Activated B cell treated with CpG ODN at 0.5 μM for 24 hours (primary cell): ENCODE results near the gene HHIP. TPM values are rescaled to one million over a fixed set of nuclear protein-coding genes. Genes with fewer than 3 reads are reported as not detected.

Source experiments
- ATAC-seq: fragments of 200-7000 bp; cut with Tn5 transposase; one replicate; pipeline ENCODE4 v1.10.0; 2021; ENCODE audit warnings: low read depth, mild to moderate bottlenecking, moderate library complexity
- CTCF ChIA-PET: fragments of 350-600 bp; sonication (Branson Sonifier 250); formaldehyde crosslinking; loops from one replicate; lab custom pipeline; 2021; ENCODE audit warnings: antibody characterized with exemption; lab: Charles Lee
- POLR2A ChIA-PET: fragments of 350-600 bp; sonication (Branson Sonifier 250); formaldehyde crosslinking; loops from one replicate; lab custom pipeline; 2021; ENCODE audit warnings: antibody characterized with exemption; lab: Charles Lee
- DNase-seq: peaks from one replicate; pipeline ENCODE4 v3.0.0; 2022
- H3K27ac Mint-ChIP-seq: one replicate; pipeline ENCODE4 v1.8.0; 2020; ENCODE audit warnings: mixed read lengths
- H3K27me3 Mint-ChIP-seq: one replicate; pipeline ENCODE4 v1.8.0; 2021; ENCODE audit warnings: mixed read lengths
- H3K36me3 Mint-ChIP-seq: one replicate; pipeline ENCODE4 v1.8.0; 2021; ENCODE audit warnings: low read depth, mixed read lengths
- H3K4me1 Mint-ChIP-seq: one replicate; pipeline ENCODE4 v1.8.0; 2021; ENCODE audit warnings: mixed read lengths
- H3K4me3 Mint-ChIP-seq: one replicate; pipeline ENCODE4 v1.8.0; 2020; ENCODE audit warnings: mild to moderate bottlenecking, mixed read lengths
- H3K9me3 Mint-ChIP-seq: one replicate; pipeline ENCODE4 v1.8.0; 2020; ENCODE audit warnings: mixed read lengths
- CTCF ChIP-seq: fragments of 200-600 bp; IDR thresholded peaks from one replicate; pipeline ENCODE4 v1.8.0; 2022; ENCODE audit warnings: antibody characterized with exemption, mild to moderate bottlenecking
- intact Hi-C: fragments of 100-400 bp; cut with micrococcal nuclease; formaldehyde crosslinking; loops from one replicate; pipeline ENCODE4 v1.15.1; 2024
- total RNA-seq: library from RNA; stranded (reverse); gene quantifications from 2 replicates; pipeline ENCODE4 v1.2.3, GENCODE V29; 2022

HHIP gene
- total RNA-seq, 1 donor from 2014 or later = not detected

DNA sequence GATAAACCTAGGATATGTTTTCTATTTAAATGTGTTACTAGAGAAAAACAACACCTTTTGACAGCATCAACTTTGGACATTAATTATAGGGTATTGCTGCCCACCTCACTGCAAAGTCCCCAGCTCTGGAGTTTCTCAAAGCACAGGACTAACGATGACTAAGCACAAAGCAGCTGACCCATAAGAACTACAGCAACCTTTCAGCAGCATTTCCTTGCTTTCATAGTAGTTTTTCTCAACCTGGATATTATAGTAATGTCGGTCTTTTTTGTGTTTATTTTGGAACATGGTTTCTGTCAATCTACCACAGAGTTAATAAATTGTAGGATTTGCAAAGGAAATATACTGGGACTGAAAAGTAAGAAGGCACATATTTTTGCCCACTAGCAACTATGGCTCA, 21.5 kb downstream of the HHIP start:
- no peak overlapping the region for H3K4me3 Mint-ChIP-seq
- no peaks in the 10 kb centered on the region for H3K9me3 Mint-ChIP-seq
- no peaks in the 10 kb centered on the region for H3K27me3 Mint-ChIP-seq
- H3K27ac Mint-ChIP-seq = no peak overlapping the region
- POLR2A ChIA-PET = no interaction called here
- intact Hi-C loops = no loop called here
- DNase-seq (no peak), ATAC-seq (no peak)
- no peaks in the 10 kb centered on the region for H3K4me1 Mint-ChIP-seq
- no peak for TF ChIP-seq CTCF
- no peaks in the 10 kb centered on the region for H3K36me3 Mint-ChIP-seq
- CTCF ChIA-PET = no interaction called here

GRCh38 chr4:144670776-144671175, 24.8 kb downstream of the HHIP start:
- no peaks in the 10 kb centered on the region for H3K36me3 Mint-ChIP-seq
- DNase-seq (no peak), ATAC-seq (no peak)
- no peak overlapping the region for H3K27ac Mint-ChIP-seq
- H3K27me3 Mint-ChIP-seq = no peaks in the 10 kb centered on the region
- TF ChIP-seq CTCF = no peak
- H3K4me1 Mint-ChIP-seq = no peaks in the 10 kb centered on the region
- no peak overlapping the region for H3K4me3 Mint-ChIP-seq
- H3K9me3 Mint-ChIP-seq = no peaks in the 10 kb centered on the region
- intact Hi-C loops = no loop called here
- ChIA-PET CTCF (no interaction called here), POLR2A (no interaction called here)

DNA sequence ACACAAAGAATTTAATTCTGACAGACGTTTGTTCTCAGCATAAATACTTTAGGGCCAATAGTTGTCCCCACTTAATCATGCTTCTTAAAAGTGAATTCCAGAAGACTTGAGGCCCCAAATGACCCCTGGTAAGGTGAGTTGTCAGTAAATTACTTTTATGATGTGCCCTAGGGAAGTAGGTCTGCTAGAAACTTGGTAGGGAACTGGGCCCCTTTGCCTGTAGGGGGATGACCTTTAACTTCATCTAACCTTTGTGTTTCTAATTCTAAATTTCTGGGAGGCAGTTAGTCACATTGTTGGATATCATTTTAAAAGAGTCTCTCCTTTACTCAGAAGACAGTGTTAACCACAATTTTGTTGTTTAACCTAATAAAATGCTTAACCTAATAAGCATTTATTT, 28.8 kb downstream of the HHIP start:
- no peak for TF ChIP-seq CTCF
- Mint-ChIP-seq H3K4me1 (no peaks in the 10 kb centered on the region), H3K27ac (no peak overlapping the region), H3K27me3 (peaks cover 2% of the 10 kb centered on the region), H3K36me3 (no peaks in the 10 kb centered on the region), H3K9me3 (no peaks in the 10 kb centered on the region), H3K4me3 (no peak overlapping the region)
- intact Hi-C loops = no loop called here
- DNase-seq = no peak
- no peak for ATAC-seq
- POLR2A ChIA-PET = no interaction called here
- CTCF ChIA-PET = no interaction called here

DNA sequence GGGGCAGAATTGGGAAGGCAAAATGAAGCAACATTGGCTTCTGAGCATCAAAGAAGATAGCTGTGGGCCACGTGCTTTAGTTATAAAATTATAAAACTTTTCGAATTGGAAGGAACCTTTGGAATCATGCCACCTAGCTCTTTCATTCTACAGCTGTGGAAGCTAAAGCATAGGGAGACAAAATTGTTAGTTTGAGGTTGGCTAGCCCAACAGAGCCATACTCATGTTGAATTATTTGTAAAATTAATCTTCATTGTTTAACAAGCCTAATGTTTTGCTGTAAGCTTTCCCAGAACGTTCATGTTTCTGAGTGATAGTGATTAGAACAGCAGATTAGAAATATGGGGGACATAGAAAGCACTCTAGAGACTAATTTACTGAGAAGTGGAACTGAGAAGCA, 35.9 kb downstream of the HHIP start:
- ATAC-seq = no peak
- intact Hi-C loops = no loop called here
- Mint-ChIP-seq H3K27me3 (peaks cover 2% of the 10 kb centered on the region), H3K9me3 (peaks cover 2% of the 10 kb centered on the region), H3K36me3 (no peaks in the 10 kb centered on the region), H3K27ac (no peak overlapping the region), H3K4me3 (no peak overlapping the region), H3K4me1 (no peaks in the 10 kb centered on the region)
- no peak for TF ChIP-seq CTCF
- ChIA-PET CTCF (no interaction called here), POLR2A (no interaction called here)
- no peak for DNase-seq

- Mint-ChIP-seq H3K27me3 (peaks cover under 1% of the 10 kb centered on the region), H3K36me3 (no peaks in the 10 kb centered on the region), H3K4me1 (no peaks in the 10 kb centered on the region), H3K9me3 (peaks cover 2% of the 10 kb centered on the region), H3K4me3 (no peak overlapping the region), H3K27ac (no peak overlapping the region)
- ChIA-PET CTCF (no interaction called here), POLR2A (no interaction called here)
- no peak for ATAC-seq
- no peak for DNase-seq
- TF ChIP-seq CTCF = no peak
- intact Hi-C loops = no loop called here
These were observed 37.6 kb downstream of the HHIP start for GRCh38 chr4:144683516-144683915.
